ENCODE data around the gene KCNH2.

The KCNH2 gene

GRCh38 chr7:150945853-150946420 lies 32.2 kb downstream of the KCNH2 start:
- DNase-seq: no peak

DNA sequence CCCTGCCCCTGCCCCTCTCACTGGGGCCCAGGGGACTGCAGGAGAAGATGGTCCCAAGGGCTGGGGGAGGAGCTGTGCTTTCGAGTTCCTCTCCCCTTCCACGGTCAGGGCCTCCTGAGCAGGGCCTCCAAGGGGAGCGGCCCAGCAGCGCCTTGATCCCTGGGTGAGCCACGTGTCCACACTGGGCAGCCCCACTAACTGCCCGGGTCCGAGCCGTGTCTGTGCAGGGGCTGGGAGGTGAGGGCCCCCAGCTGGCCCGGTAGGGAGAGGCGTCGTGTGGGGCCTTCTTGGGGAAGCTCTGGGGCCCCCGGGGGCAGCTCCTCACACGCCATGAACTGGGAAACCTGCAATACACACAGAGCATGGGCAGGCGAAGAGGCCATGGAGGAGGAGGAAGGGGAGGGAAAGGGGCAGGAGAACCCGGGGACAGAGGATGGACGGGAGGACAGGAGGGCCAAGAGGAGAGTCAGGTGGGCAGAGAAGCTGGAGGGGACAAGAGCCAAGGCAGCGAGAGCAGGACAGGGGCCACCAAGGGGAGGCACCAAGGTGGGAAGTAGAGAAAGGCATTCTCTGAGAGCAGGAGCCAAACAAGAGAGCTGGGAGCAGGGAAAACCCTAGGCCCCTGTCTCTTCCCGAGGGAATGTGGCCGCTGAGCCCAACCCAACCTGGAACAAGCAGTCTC lies 32.8 kb downstream of the KCNH2 start:
- DNase-seq: no peak

DNA sequence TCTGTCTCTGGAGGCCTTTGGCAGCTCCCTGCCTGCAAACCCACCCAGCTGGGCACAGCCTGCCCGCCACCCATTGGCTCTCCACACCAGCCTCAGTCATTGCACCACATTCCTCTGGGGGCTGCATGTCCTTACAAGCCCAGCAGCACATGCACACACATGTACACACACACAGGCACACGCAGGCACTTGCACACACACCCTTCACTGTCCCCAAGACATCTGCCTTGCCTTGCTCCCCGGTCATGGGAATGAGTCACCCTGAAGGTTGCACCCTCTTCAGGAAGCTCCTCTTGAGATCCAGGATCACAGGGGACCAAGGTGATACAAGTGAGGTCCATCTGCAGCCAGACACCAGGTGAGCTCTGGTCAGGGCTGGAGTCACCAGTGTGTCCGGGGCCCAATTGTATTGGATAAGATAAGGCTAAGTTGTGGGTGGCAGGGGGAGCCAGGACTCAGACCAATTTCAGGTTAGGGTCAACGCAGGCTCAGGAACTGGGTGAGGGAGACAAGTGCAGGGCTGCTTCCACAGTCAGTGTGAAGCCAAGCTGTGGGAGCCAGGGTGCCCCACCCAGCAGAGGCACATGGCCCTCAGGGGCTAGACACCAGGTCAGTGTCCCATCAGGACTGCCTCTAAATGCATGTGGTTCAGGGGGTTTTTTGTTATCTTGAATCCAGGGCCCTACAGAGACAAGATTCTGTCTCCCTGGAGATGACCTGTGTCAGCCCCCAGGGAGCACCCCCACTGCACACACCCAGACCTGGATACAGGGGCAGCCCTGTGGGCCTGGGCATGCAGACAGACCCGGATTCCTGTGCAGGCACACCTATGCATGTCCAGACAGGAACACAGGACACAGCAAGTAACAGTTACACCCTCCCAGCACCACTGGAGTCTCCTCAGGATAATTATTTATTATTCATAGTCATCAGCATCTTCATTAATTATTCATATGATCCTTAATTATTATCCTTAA lies 33.8 kb downstream of the KCNH2 start:
- DNase-seq: no peak

- DNase-seq: no peak
These were observed 34.7 kb downstream of the KCNH2 start for GRCh38 chr7:150943453-150943814.

DNA sequence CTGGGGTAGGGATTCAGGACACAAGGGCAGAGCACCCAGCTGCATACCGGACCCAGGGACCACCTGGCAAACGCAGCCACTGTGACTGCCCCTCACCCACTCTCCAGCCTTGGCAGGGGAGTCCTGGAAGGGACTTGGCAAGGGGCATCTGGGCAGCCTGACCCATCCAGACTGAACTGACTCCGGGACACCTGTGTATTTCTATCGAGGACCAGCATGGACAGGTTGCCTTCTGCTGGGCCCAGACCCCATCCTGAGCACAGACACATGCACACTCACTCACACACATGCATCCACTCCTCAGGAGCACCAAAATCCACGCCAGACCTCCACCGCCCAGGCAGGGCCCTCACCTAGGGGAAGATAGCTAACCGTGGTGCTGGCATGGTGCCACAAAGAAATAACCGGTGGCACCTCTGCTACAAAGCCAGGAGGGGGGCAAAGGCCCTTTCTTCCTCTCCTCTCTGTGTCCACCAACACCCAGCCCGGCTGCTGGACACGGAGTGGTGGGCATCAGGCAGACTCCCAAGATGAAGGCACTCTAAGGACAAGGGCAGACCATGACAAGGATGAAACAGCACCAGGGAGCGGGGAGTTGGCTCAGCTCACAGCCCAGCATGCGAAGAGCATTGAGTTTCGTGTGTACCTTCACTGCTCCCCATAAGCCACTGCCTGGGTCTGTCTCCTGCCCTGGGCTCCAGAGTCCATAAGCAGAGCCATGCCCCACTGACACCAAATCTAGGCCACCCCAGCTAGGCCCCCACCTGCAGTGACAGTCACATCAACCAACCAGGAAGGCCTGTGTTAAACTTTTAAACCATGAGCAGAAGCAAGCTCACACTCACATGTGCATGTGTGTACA lies 35.3 kb downstream of the KCNH2 start:
- DNase-seq: no peak

DNA sequence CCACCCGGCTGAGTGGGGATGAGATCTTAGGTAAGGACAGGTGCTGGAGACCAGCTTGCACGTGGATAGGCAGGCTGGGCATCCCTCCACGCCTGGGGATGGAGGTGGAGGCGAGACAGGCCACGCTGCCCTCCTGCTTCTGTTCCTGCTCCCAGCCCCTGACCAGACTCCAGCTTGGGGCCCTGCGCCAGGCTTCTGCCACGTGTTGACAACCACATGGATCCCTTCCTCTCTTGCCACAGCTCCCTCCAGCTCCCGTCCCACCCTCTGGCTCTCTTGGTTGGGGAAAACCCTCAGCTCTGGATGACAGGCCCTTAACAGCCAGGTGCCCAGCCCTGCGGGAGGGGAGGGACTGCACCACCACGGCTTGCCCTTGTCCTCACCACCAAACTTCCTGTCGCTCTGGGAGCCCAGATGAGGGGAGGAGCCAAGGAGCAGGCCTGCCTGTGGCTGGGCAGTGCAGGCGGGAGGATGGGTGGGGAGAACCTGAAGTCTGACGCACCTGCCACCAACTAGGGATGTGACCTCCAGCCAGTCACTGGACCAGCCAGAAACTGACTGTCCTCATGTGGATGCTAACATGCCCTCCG lies 36.0 kb downstream of the KCNH2 start:
- peak; percentile 46 for DNase-seq

DNA sequence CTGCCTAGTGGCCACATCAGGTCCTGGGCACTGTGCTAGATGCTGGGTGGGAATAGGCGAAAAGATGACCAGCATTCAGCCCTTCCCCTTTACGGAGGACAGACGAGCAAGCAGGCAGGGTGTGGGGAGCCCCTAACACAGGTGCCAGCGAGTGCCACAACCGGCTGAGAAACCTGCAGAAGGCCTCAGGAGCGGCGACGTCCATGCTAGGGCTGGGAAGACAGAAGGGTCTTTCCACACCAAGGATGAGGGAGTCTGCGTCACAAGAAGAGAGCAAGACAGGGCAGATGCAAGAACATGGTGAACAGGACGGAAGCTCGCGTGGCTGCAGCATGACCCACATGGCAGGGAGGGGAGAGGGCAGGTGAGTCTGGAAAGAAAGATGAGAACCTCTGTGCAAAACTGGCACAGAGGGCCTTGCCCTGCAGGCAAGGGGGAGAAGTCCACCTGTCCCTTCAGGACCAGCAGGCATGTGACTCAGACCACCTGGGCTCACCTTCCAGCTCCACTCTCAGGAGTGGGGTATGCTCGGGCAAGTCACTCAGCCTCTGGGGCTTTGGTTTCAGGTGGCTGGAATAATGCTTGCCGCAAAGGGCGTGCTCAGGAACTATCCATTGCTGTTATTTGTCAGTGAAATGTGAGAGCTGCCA lies 36.6 kb downstream of the KCNH2 start:
- DNase-seq: no peak

DNA sequence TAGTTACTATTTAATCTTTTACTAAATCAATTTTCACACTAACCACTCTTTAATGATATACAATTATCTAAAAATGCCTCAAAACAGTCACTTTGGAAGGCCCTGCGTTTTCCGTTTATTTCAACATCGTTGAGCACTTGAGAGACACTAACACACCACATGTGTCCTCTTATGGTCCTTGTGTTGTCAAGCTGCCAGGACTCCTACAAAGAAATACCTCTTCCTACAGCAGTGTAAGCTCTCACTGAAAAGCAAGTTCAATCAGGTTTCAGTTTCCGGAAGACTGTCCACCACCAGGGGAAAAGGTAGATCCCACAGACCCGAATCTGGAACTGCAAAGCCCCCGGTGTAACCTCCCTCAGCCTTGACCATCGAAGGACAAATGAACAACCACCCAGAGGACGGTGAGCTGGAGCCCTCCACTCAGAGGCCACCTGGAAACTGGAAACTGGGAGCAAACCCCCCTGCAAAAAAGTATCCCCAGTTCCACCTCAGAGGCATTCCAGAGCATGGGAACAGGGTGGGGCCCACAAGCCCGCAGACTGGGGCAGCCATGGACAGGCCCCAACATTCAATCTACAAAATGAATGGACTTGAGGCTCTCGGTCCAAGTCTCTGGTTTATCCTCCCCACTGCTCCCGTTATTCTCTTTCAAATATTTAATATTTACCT lies 37.6 kb downstream of the KCNH2 start:
- no peak for DNase-seq

DNA sequence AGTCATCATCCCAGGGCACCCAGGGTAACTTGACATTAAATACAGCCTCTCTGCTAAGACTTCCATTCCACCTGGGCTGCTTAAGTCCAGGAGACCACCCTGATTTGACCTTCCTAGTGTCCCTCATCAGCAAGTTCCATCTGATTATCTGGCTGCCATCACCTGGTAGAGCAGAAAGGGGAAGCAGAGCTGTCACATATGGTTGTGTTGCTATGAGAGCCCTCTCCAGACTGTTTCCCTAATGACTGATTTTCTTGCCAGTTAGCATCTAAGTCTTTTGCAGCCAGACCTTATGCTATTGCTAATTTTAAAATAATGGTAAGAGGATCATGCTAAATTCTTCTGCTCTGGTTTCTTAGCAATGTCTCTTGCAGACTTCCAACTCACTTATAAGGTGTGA lies 38.7 kb downstream of the KCNH2 start:
- DNase-seq: no peak

- DNase-seq: no peak
These were observed 39.1 kb downstream of the KCNH2 start for GRCh38 chr7:150939052-150939451.

- no peak for DNase-seq
These were observed 39.6 kb downstream of the KCNH2 start for GRCh38 chr7:150938566-150938965.

- DNase-seq: no peak
These were observed 40.1 kb downstream of the KCNH2 start for GRCh38 chr7:150937848-150938561.

DNA sequence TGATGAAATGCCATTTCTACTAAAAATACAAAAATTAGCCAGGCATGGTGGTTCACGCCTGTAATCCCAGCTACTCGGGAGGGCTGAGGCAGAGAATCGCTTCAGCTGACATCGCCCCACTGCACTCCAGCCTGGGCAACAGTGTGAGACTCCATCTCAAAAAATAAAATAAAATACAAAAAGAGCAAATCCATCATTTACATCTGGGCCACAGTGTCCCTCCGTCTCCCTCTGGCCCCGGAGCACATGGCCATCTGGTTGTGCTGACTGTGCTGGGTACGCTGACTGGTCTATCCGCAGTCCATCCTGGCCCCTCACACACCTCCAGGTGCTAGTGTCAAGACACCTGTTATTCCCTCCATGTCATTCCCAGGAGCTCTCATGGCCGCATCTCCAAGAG lies 42.1 kb downstream of the KCNH2 start:
- no peak for DNase-seq

GRCh38 chr7:150935149-150935548 lies 43.0 kb downstream of the KCNH2 start:
- DNase-seq: no peak

DNA sequence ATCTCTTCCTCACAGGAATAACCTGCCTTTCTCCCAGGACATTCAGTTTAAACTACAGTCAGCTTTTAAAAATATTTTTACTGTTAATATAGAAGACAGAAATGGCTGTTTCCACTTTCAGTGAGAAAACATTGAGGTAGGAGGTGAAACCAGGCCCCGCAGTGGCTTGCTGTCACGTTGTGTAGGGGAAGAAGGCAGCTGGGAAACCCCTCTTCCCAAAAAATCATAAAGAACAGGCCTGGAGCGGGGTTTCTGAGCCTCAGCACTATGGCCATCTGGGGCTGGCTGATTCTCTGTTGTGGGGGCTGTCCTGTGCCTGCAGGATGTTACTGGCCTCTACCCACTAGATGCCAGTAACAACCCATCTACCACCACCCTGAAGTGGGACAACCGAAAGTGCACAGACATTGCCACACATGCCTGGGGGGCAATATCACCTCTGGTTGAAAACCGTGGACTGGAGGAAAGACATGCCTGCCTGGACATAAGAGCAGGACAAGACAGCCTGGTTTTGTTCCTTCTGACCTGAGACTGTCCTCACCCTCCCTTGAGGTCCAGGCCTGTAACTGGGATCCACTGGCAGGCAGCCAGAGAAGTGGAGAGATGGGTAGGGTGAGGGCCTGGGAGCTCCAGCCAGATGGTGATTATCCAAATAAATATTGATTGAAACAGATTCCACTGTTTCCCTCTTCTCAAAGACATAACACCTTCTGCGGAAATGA lies 43.9 kb downstream of the KCNH2 start:
- DNase-seq: no peak

- no peak for DNase-seq
These were observed 46.8 kb downstream of the KCNH2 start for GRCh38 chr7:150931199-150931869.

- no peak for DNase-seq
These were observed 49.6 kb downstream of the KCNH2 start for GRCh38 chr7:150928541-150928940.

- DNase-seq: no peak
These were observed 50.2 kb downstream of the KCNH2 start for GRCh38 chr7:150927956-150928344.

DNA sequence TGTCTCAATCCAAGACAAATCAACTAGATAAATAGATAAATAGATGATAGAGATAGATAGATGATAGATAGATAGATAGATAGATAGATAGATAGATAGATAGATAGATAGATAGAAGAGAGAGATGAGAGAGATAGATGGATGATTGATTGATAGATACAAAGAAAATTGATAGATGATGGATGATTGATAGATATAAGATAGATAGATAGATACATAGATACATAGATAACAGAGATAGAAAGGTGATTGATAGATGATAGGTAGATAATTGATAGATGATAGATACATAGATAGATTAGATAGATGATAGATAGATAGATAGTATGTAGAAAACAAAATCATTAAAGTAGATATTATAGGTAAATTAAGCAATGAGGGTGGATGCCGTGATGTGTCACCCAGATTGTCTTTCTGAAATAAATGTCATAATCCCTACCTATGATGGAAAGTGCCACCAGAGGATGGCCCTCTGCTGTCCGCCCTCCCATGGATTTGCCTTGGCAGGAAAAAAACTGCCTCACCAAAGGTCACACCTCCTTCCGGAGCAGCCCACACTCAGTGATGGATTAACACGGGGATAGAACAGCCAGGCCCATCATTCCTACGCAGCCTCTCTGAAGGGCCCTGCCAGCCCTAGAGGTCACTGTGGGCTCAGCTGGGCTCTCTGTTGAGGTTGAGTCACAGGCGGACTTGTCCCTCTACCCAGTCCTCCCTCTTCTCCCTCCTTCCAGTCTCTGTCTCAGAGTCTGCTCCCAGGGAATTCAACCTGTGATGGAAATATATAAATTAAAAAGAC lies 50.8 kb downstream of the KCNH2 start:
- no peak for DNase-seq

Data from activated naive CD4-positive, alpha-beta T cell treated with anti-CD3 and anti-CD28 coated beads, Interleukin-2, amount 50 U/mL, for 16 hours (primary cell).